ENCODE measurements around the gene RFX8.

- TF ChIP-seq RAD21 (IDR thresholded peaks at IDR 0.05; ENCODE audit: low read length) (no peak), FOSL2 (IDR thresholded peaks at IDR 0.05; ENCODE audit: borderline replicate concordance, low read depth) (no peak), MXI1 (IDR thresholded peaks at IDR 0.05; ENCODE audit: low read depth, low read length) (no peak)
These were observed 73.0 kb downstream of the RFX8 start for GRCh38 chr2:101401906-101402305.

All from SK-N-SH (cell line).